Stimulated activated naive B cell treated with anti-CD40 and anti-IgM and Interleukin-4, amounts not matched to agents 10 μg/mL and 1 μg/mL and 100 μg/mL, for 72 hours (primary cell): Measurements from ENCODE around the gene MPG.

Source experiments
- ATAC-seq, 2 donors: fragments of 150-1000 bp; cut with Tn5 transposase; replicated peaks; 2 replicates each; pipeline ENCODE4 v1.10.0; 2021; ENCODE audit warnings: moderate library complexity in 1 of 2
- DNase-seq: peaks from one replicate; pipeline ENCODE4 v3.0.0; 2021
- H3K27ac Mint-ChIP-seq: one replicate; pipeline ENCODE4 v1.8.0; 2022; ENCODE audit warnings: mild to moderate bottlenecking, mixed read lengths
- H3K27me3 Mint-ChIP-seq, 2 donors: one replicate each; pipeline ENCODE4 v1.8.0; 2022; ENCODE audit warnings: mixed read lengths in 2 of 2
- H3K36me3 Mint-ChIP-seq, 2 donors: one replicate each; pipeline ENCODE4 v1.8.0; 2022; ENCODE audit warnings: mixed read lengths in 2 of 2, mild to moderate bottlenecking in 1 of 2
- H3K4me1 Mint-ChIP-seq, 2 donors: one replicate each; pipeline ENCODE4 v1.8.0; 2022; ENCODE audit warnings: mixed read lengths in 2 of 2, mild to moderate bottlenecking in 1 of 2
- H3K4me3 Mint-ChIP-seq, 2 donors: one replicate each; pipeline ENCODE4 v1.8.0; 2022; ENCODE audit warnings: mild to moderate bottlenecking in 2 of 2, mixed read lengths in 2 of 2, moderate library complexity in 1 of 2
- H3K9me3 Mint-ChIP-seq, 2 donors: one replicate each; pipeline ENCODE4 v1.8.0; 2022; ENCODE audit warnings: mixed read lengths in 2 of 2, mild to moderate bottlenecking in 1 of 2

The MPG gene

GRCh38 chr16:132120-132519 lies 54.1 kb downstream of the MPG start:
- ATAC-seq (no peak), DNase-seq (no peak)
- peaks cover 17 to 29% of the 10 kb centered on the region in 2 donors for H3K4me1 Mint-ChIP-seq
- H3K27me3 Mint-ChIP-seq: no peaks in the 10 kb centered on the region
- peaks cover 14 to 32% of the 10 kb centered on the region in 2 donors for H3K36me3 Mint-ChIP-seq
- H3K27ac Mint-ChIP-seq: no peak overlapping the region
- H3K4me3 Mint-ChIP-seq: no peak overlapping the region
- no peaks in the 10 kb centered on the region for H3K9me3 Mint-ChIP-seq

GRCh38 chr16:133716-134115 lies 55.7 kb downstream of the MPG start:
- H3K4me3 Mint-ChIP-seq: no peak overlapping the region
- no peak for DNase-seq
- no peak overlapping the region for H3K27ac Mint-ChIP-seq
- H3K4me1 Mint-ChIP-seq: peaks cover 17 to 35% of the 10 kb centered on the region in 2 donors
- H3K36me3 Mint-ChIP-seq: peaks cover 18 to 32% of the 10 kb centered on the region in 2 donors
- ATAC-seq: no peak
- no peaks in the 10 kb centered on the region for H3K9me3 Mint-ChIP-seq
- H3K27me3 Mint-ChIP-seq: no peaks in the 10 kb centered on the region
